ENCODE results near the gene UNC80. TPM values are rescaled to one million over a fixed set of nuclear protein-coding genes. Genes with fewer than 3 reads are reported as not detected.

Gene UNC80
- total RNA-seq, 4 donors from 2014 or later, result not detected

- Histone ChIP-seq H3K36me3 (no peaks in the 10 kb centered on the region), H3K27me3 (no peaks in the 10 kb centered on the region), H3K27ac (no peak overlapping the region), H3K4me3 (no peak overlapping the region), H3K4me1 (no peaks in the 10 kb centered on the region), H3K9me3 (no peaks in the 10 kb centered on the region)
- DNase-seq, result no peak
- TF ChIP-seq CTCF (IDR thresholded peaks at IDR 0.05) (no peak), POLR2A (IDR thresholded peaks at IDR 0.05) (no peak)
Observed at GRCh38 chr2:209911486-209911885, 139.9 kb downstream of the UNC80 start.

GRCh38 chr2:209913786-209914345 lies 142.2 kb downstream of the UNC80 start:
- no peaks in the 10 kb centered on the region for H3K4me1 ChIP-seq
- H3K27ac ChIP-seq, result no peak overlapping the region
- TF ChIP-seq POLR2A (IDR thresholded peaks at IDR 0.05) (no peak), CTCF (IDR thresholded peaks at IDR 0.05) (no peak)
- no peak for DNase-seq
- H3K36me3 ChIP-seq, result no peaks in the 10 kb centered on the region
- H3K9me3 ChIP-seq, result no peaks in the 10 kb centered on the region
- no peak overlapping the region for H3K4me3 ChIP-seq
- H3K27me3 ChIP-seq, result no peaks in the 10 kb centered on the region

- H3K9me3 ChIP-seq, result no peaks in the 10 kb centered on the region
- H3K27ac ChIP-seq, result no peak overlapping the region
- no peaks in the 10 kb centered on the region for H3K27me3 ChIP-seq
- no peak for DNase-seq
- H3K4me1 ChIP-seq, result no peaks in the 10 kb centered on the region
- no peaks in the 10 kb centered on the region for H3K36me3 ChIP-seq
- H3K4me3 ChIP-seq, result no peak overlapping the region
- no peak for TF ChIP-seq CTCF (IDR thresholded peaks at IDR 0.05)
- TF ChIP-seq POLR2A (IDR thresholded peaks at IDR 0.05), result no peak
Observed at GRCh38 chr2:209917154-209917771, 145.6 kb downstream of the UNC80 start.

- Histone ChIP-seq H3K4me1 (no peaks in the 10 kb centered on the region), H3K9me3 (no peaks in the 10 kb centered on the region), H3K4me3 (no peak overlapping the region), H3K27ac (no peak overlapping the region), H3K36me3 (no peaks in the 10 kb centered on the region), H3K27me3 (no peaks in the 10 kb centered on the region)
- TF ChIP-seq POLR2A (IDR thresholded peaks at IDR 0.05), result no peak
- no peak for TF ChIP-seq CTCF (IDR thresholded peaks at IDR 0.05)
- DNase-seq, result no peak
Observed at GRCh38 chr2:209918251-209918650, 146.6 kb downstream of the UNC80 start.

GRCh38 chr2:209922116-209922515 lies 150.5 kb downstream of the UNC80 start:
- no peaks in the 10 kb centered on the region for H3K9me3 ChIP-seq
- H3K4me3 ChIP-seq, result no peak overlapping the region
- DNase-seq, result no peak
- no peak overlapping the region for H3K27ac ChIP-seq
- no peak for TF ChIP-seq CTCF (IDR thresholded peaks at IDR 0.05)
- no peak for TF ChIP-seq POLR2A (IDR thresholded peaks at IDR 0.05)
- H3K27me3 ChIP-seq, result no peaks in the 10 kb centered on the region
- H3K36me3 ChIP-seq, result no peaks in the 10 kb centered on the region
- H3K4me1 ChIP-seq, result no peaks in the 10 kb centered on the region

All from Peyer's patch (tissue), 4 donors.